WI38 (cell line): ENCODE data around the gene GHR.

ENCODE experiments used
- H3K4me3 ChIP-seq: 2 replicates; pipeline ENCODE4 v1.5.1; 2011; ENCODE audit warnings: low read depth, mild to moderate bottlenecking, control low read depth, low read length
- TF ChIP-seq, protein P1 (sequence below): IDR thresholded peaks from 2 replicates; pipeline ENCODE4 v1.5.1; 2012; ENCODE audit warnings: low read depth, mild to moderate bottlenecking, control low read depth, low read length

Gene GHR

DNA sequence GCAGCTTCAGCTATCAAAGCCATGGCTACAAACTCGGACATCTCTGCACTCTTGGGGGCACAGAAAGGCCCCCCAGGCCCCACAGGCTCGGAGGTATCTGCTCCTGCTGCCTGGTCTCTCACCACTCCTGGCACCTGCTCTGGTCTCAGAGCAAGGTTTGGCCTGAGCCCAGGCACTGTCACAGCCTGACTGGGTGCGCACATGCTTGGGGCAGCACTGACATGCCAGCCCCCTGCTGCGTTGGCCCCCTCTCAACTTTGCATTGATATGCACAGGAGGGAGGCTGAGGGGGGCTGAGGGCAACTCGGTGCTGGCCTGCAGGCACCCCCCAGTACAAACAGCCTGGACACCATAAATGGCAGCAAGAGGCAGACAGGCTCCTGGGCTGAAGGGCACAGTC is 27.1 kb upstream of the GHR start:
- TF ChIP-seq, protein P1, sequence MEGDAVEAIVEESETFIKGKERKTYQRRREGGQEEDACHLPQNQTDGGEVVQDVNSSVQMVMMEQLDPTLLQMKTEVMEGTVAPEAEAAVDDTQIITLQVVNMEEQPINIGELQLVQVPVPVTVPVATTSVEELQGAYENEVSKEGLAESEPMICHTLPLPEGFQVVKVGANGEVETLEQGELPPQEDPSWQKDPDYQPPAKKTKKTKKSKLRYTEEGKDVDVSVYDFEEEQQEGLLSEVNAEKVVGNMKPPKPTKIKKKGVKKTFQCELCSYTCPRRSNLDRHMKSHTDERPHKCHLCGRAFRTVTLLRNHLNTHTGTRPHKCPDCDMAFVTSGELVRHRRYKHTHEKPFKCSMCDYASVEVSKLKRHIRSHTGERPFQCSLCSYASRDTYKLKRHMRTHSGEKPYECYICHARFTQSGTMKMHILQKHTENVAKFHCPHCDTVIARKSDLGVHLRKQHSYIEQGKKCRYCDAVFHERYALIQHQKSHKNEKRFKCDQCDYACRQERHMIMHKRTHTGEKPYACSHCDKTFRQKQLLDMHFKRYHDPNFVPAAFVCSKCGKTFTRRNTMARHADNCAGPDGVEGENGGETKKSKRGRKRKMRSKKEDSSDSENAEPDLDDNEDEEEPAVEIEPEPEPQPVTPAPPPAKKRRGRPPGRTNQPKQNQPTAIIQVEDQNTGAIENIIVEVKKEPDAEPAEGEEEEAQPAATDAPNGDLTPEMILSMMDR, result no peak
- no peak overlapping the region for H3K4me3 ChIP-seq

DNA sequence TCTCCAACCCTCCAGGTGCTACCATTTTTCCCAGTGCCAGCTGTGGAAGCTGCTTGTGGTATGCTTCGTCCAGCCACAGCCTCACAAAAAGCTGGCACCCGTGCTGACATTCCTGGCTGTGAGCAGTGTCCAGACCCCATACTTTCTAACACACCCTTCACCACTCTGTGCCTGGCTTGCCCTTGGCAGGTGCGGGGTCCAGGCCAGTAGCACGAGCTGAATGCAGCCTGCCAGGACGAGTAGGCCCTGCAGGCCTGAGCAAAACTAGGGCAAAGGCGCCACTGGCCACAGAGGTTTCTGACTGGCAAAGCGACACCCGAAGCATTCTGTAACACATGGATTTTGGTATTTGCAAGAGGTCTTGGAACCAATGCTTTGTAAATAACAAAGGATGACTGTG is 26.0 kb upstream of the GHR start:
- TF ChIP-seq, protein P1, result no peak
- no peak overlapping the region for H3K4me3 ChIP-seq

DNA sequence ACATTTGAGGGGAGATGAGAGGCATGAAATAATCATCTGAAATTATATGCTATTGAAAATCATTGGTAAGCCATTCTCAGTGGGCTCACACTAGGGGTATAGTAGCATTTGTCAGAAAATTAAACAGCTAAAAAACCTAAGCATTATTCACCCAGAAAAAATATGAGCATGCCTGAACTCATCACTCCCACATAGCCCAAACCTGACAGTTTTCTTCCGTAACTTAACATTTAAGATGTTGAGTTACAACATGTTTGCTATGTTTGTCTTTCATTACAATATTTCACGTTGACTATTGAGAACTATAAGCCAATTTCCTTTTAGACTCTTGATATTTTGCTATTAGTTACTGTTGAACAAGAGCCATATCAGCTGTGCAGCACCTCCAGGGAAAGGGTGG is 23.5 kb upstream of the GHR start:
- no peak overlapping the region for H3K4me3 ChIP-seq
- TF ChIP-seq, protein P1, result no peak

DNA sequence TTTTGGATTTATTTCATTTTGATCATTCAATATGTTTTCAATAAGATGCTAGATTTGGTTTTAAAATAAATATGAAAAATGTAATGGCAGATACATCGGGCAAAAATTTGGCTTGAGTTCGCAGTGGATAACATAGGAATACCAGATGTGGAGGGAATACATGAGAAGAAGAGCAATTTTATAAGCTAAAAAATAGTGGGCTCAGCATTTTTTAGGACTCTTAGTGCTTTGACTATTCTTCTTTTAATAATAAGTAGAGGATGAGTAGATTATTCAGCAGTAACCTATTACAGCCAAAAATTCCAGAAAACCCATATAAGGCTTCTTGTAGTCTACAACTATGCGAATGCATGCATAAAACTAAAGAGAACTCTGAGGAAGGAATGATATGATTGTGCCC is 22.8 kb upstream of the GHR start:
- TF ChIP-seq, protein P1, result no peak
- H3K4me3 ChIP-seq, result no peak overlapping the region

DNA sequence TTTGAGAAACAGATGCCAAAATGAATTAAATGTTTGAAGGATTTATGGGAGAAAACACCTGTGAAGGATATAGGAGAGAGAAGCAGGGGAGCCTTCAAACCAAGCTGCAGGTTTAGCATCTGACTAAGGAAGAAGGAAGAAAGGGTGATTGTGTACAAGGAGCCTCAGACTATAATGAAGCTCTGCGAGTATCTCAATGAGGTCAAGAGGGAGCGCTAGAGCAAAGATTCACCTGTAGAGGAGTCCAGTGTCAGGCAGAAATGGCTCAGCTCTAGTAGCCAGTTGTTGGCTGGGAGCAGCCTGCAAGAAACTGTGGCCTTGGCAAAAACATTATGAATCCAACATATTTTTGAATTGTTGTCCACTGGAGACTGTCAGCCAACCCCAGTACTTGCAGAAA is 20.0 kb upstream of the GHR start:
- no peak overlapping the region for H3K4me3 ChIP-seq
- TF ChIP-seq, protein P1, result no peak

DNA sequence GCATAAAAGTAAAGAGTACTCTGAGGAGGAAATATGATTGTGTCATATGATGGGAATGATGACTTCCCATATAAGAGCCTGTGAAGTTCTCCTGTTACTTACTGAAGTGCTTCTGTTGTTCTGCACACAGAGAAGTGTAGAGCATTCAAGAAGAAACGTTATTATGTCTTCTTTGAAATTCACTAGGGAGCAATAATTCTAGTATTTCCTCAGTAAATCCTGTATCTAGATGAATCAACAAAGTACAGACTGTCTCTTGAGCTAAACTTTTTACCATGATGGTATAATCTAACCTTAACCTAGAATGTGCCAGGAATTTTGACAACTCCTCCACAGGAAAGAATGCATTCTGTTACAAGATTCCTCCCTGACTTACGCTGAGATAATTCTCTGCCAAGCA is 18.9 kb upstream of the GHR start:
- TF ChIP-seq, protein P1, result no peak
- H3K4me3 ChIP-seq, result no peak overlapping the region

DNA sequence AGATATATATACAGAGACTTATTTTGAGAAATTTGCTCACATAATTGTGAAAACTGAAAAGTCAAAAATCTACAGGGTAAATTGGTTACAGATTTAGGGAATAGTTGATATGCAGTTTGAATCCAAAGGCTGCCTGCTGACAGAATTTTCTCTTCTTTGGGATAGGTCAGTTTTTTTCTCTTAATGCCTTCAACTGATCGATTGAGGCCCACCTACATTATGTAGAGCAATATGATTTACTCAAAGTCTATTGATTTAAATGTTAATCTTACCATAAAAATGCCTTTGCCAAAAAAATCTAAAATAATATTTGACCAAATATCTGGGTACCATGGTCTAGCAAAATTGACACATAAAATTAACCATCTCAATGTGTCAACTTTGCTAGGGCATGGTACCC is 3.9 kb upstream of the GHR start:
- TF ChIP-seq, protein P1, result no peak
- no peak overlapping the region for H3K4me3 ChIP-seq
